ENCODE results near the gene ULK4. TPM values are rescaled to one million over a fixed set of nuclear protein-coding genes. Genes with fewer than 3 reads are reported as not detected.

Gene ULK4
- total and polyA plus RNA-seq, 12 donors = 1.6 to 24.5 (median 6.9) TPM

- TF ChIP-seq POLR2A (IDR thresholded peaks at IDR 0.05) = no peak
- Histone ChIP-seq H3K27me3 (no peaks in the 10 kb centered on the region), H3K27ac (no peak overlapping the region), H3K4me1 (replicated peaks in 1 of 2) (no peaks in the 10 kb centered on the region), H3K9me3 (replicated peaks in 1 of 3) (no peaks in the 10 kb centered on the region), H3K36me3 (replicated peaks in 1 of 2) (no peaks in the 10 kb centered on the region), H3K4me3 (no peak overlapping the region)
- intact Hi-C loops (cut with DNase I) = no loop called here
- DNase-seq = no peak
- WGBS, 4 donors = 90 to 96% (median 92%) methylated on average over 2 of the region's 2 CpGs
Observed at GRCh38 chr3:41583014-41583413, 378.9 kb downstream of the ULK4 start.

GRCh38 chr3:41581700-41582099, 380.2 kb downstream of the ULK4 start:
- Histone ChIP-seq H3K36me3 (replicated peaks in 1 of 2) (no peaks in the 10 kb centered on the region), H3K27me3 (no peaks in the 10 kb centered on the region), H3K4me3 (no peak overlapping the region), H3K27ac (no peak overlapping the region), H3K9me3 (replicated peaks in 1 of 3) (no peaks in the 10 kb centered on the region), H3K4me1 (replicated peaks in 1 of 2) (no peaks in the 10 kb centered on the region)
- WGBS, 4 donors = 83 to 97% (median 93%) methylated on average over 4 of the region's 4 CpGs
- intact Hi-C loops (cut with DNase I) = no loop called here
- DNase-seq = no peak
- TF ChIP-seq POLR2A (IDR thresholded peaks at IDR 0.05) (no peak), CTCF (IDR thresholded peaks at IDR 0.05) (no peak)

DNA sequence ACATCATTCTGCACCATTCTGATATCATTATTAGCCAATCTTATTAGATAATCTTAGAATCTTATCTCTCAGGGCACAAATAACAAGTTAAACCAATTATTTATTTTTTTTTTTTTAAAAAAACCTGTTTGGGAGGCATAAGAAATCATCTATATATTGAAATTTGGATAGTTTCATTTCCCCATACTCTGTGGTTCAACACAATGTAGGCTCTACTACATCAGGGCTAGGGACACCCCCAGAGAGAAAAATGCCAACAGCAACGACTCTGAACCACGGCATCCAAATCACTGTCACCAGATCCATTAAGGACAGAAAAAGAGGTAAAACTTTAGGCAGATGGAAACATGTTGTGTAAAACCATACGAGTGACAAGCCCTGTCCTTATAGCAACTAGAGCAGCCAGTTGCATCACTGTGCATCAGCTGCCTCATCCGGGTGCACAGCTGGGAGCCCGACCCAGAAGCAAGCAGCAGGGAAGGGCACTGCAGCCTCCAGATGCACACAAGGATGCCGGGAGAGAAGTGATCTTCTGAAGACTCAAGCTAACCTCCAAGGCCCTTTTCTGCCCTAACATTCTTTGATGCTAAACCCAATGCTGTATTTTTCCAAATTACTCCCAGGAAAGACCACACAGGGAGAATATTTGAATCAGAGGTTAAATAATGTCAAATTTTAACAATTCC, 381.5 kb downstream of the ULK4 start:
- Histone ChIP-seq H3K9me3 (replicated peaks in 1 of 3) (no peaks in the 10 kb centered on the region), H3K27me3 (no peaks in the 10 kb centered on the region), H3K36me3 (replicated peaks in 1 of 2) (no peaks in the 10 kb centered on the region), H3K4me3 (no peak overlapping the region), H3K27ac (no peak overlapping the region), H3K4me1 (replicated peaks in 1 of 2) (no peaks in the 10 kb centered on the region)
- intact Hi-C loops (cut with DNase I) = no loop called here
- 66 to 85% (median 72%) methylated on average over 6 of the region's 6 CpGs for WGBS, 4 donors
- no peak for DNase-seq
- TF ChIP-seq POLR2A (IDR thresholded peaks at IDR 0.05) (no peak), CTCF (IDR thresholded peaks at IDR 0.05) (no peak)

DNA sequence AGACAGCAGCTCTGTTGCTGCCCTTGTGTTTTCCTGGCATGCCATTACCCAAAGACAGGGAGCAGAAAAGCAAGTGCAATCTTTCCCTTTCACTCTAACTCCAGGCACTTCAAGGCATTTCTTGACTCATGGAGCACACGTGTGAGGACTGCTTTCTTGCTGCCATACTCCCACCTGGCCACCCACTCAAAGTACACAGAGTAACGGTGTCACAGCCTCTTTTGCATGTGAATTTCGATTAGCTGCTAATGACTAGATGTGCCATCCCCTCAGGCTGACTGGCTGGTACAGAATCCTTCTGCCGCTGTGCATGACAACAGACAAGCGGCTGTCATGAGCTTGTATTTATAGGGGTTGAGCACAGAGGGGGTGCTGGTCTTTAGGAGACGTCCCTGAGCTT, 382.0 kb downstream of the ULK4 start:
- Histone ChIP-seq H3K27ac (no peak overlapping the region), H3K27me3 (no peaks in the 10 kb centered on the region), H3K9me3 (replicated peaks in 1 of 3) (no peaks in the 10 kb centered on the region), H3K36me3 (replicated peaks in 1 of 2) (no peaks in the 10 kb centered on the region), H3K4me1 (replicated peaks in 1 of 2) (no peaks in the 10 kb centered on the region), H3K4me3 (no peak overlapping the region)
- WGBS, 4 donors = 84 to 92% (median 85%) methylated on average over 6 of the region's 6 CpGs
- TF ChIP-seq CTCF (IDR thresholded peaks at IDR 0.05) (no peak), POLR2A (IDR thresholded peaks at IDR 0.05) (no peak)
- no peak for DNase-seq
- intact Hi-C loops (cut with DNase I) = no loop called here

GRCh38 chr3:41578798-41579197, 383.1 kb downstream of the ULK4 start:
- H3K4me3 ChIP-seq = no peak overlapping the region
- no peak for TF ChIP-seq CTCF (IDR thresholded peaks at IDR 0.05)
- TF ChIP-seq POLR2A (IDR thresholded peaks at IDR 0.05) = no peak
- H3K36me3 ChIP-seq (replicated peaks in 1 of 2) = no peaks in the 10 kb centered on the region
- no peaks in the 10 kb centered on the region for H3K4me1 ChIP-seq (replicated peaks in 1 of 2)
- DNase-seq = no peak
- H3K9me3 ChIP-seq (replicated peaks in 1 of 3) = no peaks in the 10 kb centered on the region
- H3K27me3 ChIP-seq = no peaks in the 10 kb centered on the region
- no peak overlapping the region for H3K27ac ChIP-seq
- intact Hi-C loops (cut with DNase I) = no loop called here
- WGBS, 4 donors = 93 to 96% (median 95%) methylated on average over 5 of the region's 5 CpGs
